Measurements from ENCODE around the gene FAM241A. TPM values are rescaled to one million over a fixed set of nuclear protein-coding genes. Genes with fewer than 3 reads are reported as not detected.
"Not testable (repeated sequence)": the region's sequence is repeated elsewhere in the genome, so short reads cannot be mapped to it uniquely, and the experiment has no call there.

Gene FAM241A
- total and polyA plus RNA-seq, 4 donors = 2.7 to 4.2 (median 2.9) TPM

- H3K4me1 ChIP-seq (ENCODE audit: control insufficient read depth in 5 of 5, insufficient read depth in 5 of 5, low read length in 5 of 5) = no peaks in the 10 kb centered on the region
- H3K9ac ChIP-seq (ENCODE audit: insufficient read depth in 1 of 2, low read length in 2 of 2) = no peak overlapping the region
- no peaks in the 10 kb centered on the region for H3K36me3 ChIP-seq (ENCODE audit: control insufficient read depth in 4 of 4, insufficient read depth in 4 of 4, low read length in 4 of 4)
- ATAC-seq (ENCODE audit: insufficient read depth, low FRiP score) (no peak), DNase-seq (no peak)
- no peaks in the 10 kb centered on the region for H3K27me3 ChIP-seq (ENCODE audit: control insufficient read depth in 3 of 3, insufficient read depth in 3 of 3, low read length in 2 of 3)
- H3K27ac ChIP-seq (ENCODE audit: low read depth in 1 of 2, low read length in 1 of 2) = no peak overlapping the region
- WGBS, 2 donors = 90 to 93% methylated on average over 1 of the region's 1 CpG
- TF ChIP-seq CTCF (IDR thresholded peaks at IDR 0.05; ENCODE audit: control extremely low read depth, extremely low read depth) = no peak
- no peaks in the 10 kb centered on the region for H3K9me3 ChIP-seq (ENCODE audit: control insufficient read depth in 4 of 4, insufficient read depth in 3 of 4, low read length in 3 of 4)
- no peak overlapping the region for H3K4me3 ChIP-seq
Measured at GRCh38 chr4:112203593-112203992, 58.3 kb downstream of the FAM241A start.

DNA sequence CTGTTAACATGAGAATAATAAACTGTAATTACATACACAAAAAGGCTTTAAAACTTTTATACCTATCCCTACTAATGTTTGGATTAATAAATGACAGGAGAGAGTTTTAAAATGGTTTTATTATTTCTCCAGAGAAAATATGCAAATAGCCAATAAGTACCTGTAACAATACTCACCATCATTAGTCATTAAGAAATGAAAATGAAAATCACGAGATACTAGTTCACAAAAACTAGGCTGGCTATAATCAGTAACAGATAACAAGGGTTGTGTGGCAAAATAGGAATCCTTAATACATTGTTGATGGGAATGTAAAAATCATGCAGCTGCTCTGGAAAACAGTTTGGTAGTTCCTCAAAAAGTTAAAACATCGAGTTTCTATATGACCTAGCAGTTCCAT, 61.2 kb downstream of the FAM241A start:
- ATAC-seq (ENCODE audit: insufficient read depth, low FRiP score) (no peak), DNase-seq (no peak)
- H3K27ac ChIP-seq (ENCODE audit: low read depth in 1 of 2, low read length in 1 of 2) = no peak overlapping the region
- H3K4me3 ChIP-seq = no peak overlapping the region
- no peak overlapping the region for H3K9ac ChIP-seq (ENCODE audit: insufficient read depth in 1 of 2, low read length in 2 of 2)
- no peaks in the 10 kb centered on the region for H3K4me1 ChIP-seq (ENCODE audit: control insufficient read depth in 5 of 5, insufficient read depth in 5 of 5, low read length in 5 of 5)
- H3K36me3 ChIP-seq (ENCODE audit: control insufficient read depth in 4 of 4, insufficient read depth in 4 of 4, low read length in 4 of 4) = no peaks in the 10 kb centered on the region
- no peaks in the 10 kb centered on the region for H3K27me3 ChIP-seq (ENCODE audit: control insufficient read depth in 3 of 3, insufficient read depth in 3 of 3, low read length in 2 of 3)
- H3K9me3 ChIP-seq (ENCODE audit: control insufficient read depth in 4 of 4, insufficient read depth in 3 of 4, low read length in 3 of 4) = no peaks in the 10 kb centered on the region
- no peak for TF ChIP-seq CTCF (IDR thresholded peaks at IDR 0.05; ENCODE audit: control extremely low read depth, extremely low read depth)
- WGBS, 2 donors = 76% methylated on average over 2 of the region's 2 CpGs

- H3K9me3 ChIP-seq (ENCODE audit: control insufficient read depth in 4 of 4, insufficient read depth in 3 of 4, low read length in 3 of 4); H3K4me1 ChIP-seq (ENCODE audit: control insufficient read depth in 5 of 5, insufficient read depth in 5 of 5, low read length in 5 of 5); H3K36me3 ChIP-seq (ENCODE audit: control insufficient read depth in 4 of 4, insufficient read depth in 4 of 4, low read length in 4 of 4); H3K27ac ChIP-seq (ENCODE audit: low read depth in 1 of 2, low read length in 1 of 2); H3K9ac ChIP-seq (ENCODE audit: insufficient read depth in 1 of 2, low read length in 2 of 2); H3K27me3 ChIP-seq (ENCODE audit: control insufficient read depth in 3 of 3, insufficient read depth in 3 of 3, low read length in 2 of 3); H3K4me3 ChIP-seq; DNase-seq; ATAC-seq (ENCODE audit: insufficient read depth, low FRiP score): not testable (repeated sequence)
- WGBS, 2 donors = 79 to 95% methylated on average over 7 of the region's 7 CpGs
Measured at GRCh38 chr4:112208137-112209095, 63.2 kb downstream of the FAM241A start.

DNA sequence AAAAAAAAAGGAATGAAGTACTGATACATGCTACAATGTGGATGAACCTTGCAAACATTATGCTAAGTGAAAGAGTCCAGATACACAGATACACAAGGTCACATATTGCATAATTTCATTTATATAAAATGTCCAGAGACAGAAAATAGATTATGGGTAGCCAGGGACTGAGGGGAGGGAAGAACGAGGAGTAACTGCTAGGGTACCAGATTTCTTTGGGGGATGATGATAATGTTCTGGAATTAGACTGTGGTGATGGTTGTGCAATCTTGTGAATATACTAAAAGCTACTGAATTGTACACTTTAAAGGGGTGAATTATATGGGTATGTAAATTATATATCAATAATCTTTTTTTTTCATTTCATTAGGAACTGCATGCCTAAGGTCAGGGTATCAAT, 65.5 kb downstream of the FAM241A start:
- Histone ChIP-seq H3K4me1 (ENCODE audit: control insufficient read depth in 5 of 5, insufficient read depth in 5 of 5, low read length in 5 of 5) (no peaks in the 10 kb centered on the region), H3K27ac (ENCODE audit: low read depth in 1 of 2, low read length in 1 of 2) (no peak overlapping the region), H3K4me3 (no peak overlapping the region), H3K9ac (ENCODE audit: insufficient read depth in 1 of 2, low read length in 2 of 2) (no peak overlapping the region), H3K27me3 (ENCODE audit: control insufficient read depth in 3 of 3, insufficient read depth in 3 of 3, low read length in 2 of 3) (no peaks in the 10 kb centered on the region), H3K36me3 (ENCODE audit: control insufficient read depth in 4 of 4, insufficient read depth in 4 of 4, low read length in 4 of 4) (no peaks in the 10 kb centered on the region), H3K9me3 (ENCODE audit: control insufficient read depth in 4 of 4, insufficient read depth in 3 of 4, low read length in 3 of 4) (no peaks in the 10 kb centered on the region)
- TF ChIP-seq CTCF (IDR thresholded peaks at IDR 0.05; ENCODE audit: control extremely low read depth, extremely low read depth) = no peak
- no peak for ATAC-seq (ENCODE audit: insufficient read depth, low FRiP score)
- no peak for DNase-seq
- WGBS, 2 donors = 84 to 91% methylated on average over 1 of the region's 1 CpG

Measured in lung (tissue), 12 donors.